Fibroblast of skin of abdomen (primary cell): ENCODE data around the gene FOXS1.
"Not testable (repeated sequence)": the region's sequence is repeated elsewhere in the genome, so short reads cannot be mapped to it uniquely, and the experiment has no call there.

Experiments used
- DNase-seq: peaks from one replicate; pipeline ENCODE4 v3.0.0-alpha.2; 2013

The FOXS1 gene

GRCh38 chr20:31820228-31820627 is 25.2 kb downstream of the FOXS1 start:
- DNase-seq = no peak

GRCh38 chr20:31819083-31819784 is 26.2 kb downstream of the FOXS1 start, which contains the start of gene MYLK2:
Gene MYLK2, plus strand, starts transcription at chr20:31819356. Its CDS starts 225 bp downstream, at chr20:31819581.
- no peak for DNase-seq

GRCh38 chr20:31818376-31818908 is 27.0 kb downstream of the FOXS1 start:
- no peak for DNase-seq

- DNase-seq = no peak
Observed at GRCh38 chr20:31817461-31817860, 27.9 kb downstream of the FOXS1 start.

- no peak for DNase-seq
Observed at GRCh38 chr20:31816221-31816620, 29.2 kb downstream of the FOXS1 start.

GRCh38 chr20:31815408-31816188 is 29.8 kb downstream of the FOXS1 start:
- no peak for DNase-seq

GRCh38 chr20:31814142-31814541 is 31.3 kb downstream of the FOXS1 start:
- not testable (repeated sequence) for DNase-seq

GRCh38 chr20:31813611-31814010 is 31.8 kb downstream of the FOXS1 start:
- no peak for DNase-seq

- DNase-seq = peak; percentile 45
Observed at GRCh38 chr20:31811796-31812728, 33.3 kb downstream of the FOXS1 start.

- DNase-seq = no peak
Observed at GRCh38 chr20:31811198-31811597, 34.2 kb downstream of the FOXS1 start.

- DNase-seq = no peak
Observed at GRCh38 chr20:31809661-31810060, 35.7 kb downstream of the FOXS1 start.

- no peak for DNase-seq
Observed at GRCh38 chr20:31808481-31808880, 36.9 kb downstream of the FOXS1 start.

GRCh38 chr20:31806564-31807355 is 38.6 kb downstream of the FOXS1 start:
- no peak for DNase-seq

- no peak for DNase-seq
Observed at GRCh38 chr20:31803552-31804291, 41.7 kb downstream of the FOXS1 start.

- no peak for DNase-seq
Observed at GRCh38 chr20:31801508-31801907, 43.9 kb downstream of the FOXS1 start.

GRCh38 chr20:31797364-31797763 is 48.0 kb downstream of the FOXS1 start:
- no peak for DNase-seq
